ENCODE data around the gene ZNF500.

ZNF500 gene

DNA sequence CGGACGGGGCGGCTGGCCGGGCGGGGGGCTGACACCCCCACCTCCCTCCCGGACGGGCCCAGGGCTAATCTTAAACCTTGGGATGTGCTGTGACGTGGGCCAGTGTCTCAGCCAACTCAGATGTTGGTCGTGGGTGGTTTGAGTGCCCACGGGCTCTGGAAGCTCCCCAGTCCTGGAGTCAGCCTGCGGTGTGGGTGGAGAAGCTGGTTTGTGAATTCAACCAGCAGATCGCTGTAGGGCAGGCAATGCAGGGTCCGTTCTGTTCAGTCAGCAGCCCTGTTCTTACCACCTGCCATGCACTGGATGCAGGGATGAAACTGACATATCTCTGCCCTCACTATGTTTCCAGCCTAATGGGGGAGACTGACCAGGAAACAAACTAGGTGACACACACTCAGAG, 8.0 kb upstream of the ZNF500 start:
- DNase-seq (ENCODE audit: extremely low read depth in 1 of 2, low read depth in 1 of 2) = no peak

- no peak for DNase-seq (ENCODE audit: extremely low read depth in 1 of 2, low read depth in 1 of 2)
Measured at GRCh38 chr16:4772351-4772750, 5.4 kb upstream of the ZNF500 start.

- DNase-seq (ENCODE audit: extremely low read depth in 1 of 2, low read depth in 1 of 2) = no peak
Measured at GRCh38 chr16:4771646-4772045, 4.7 kb upstream of the ZNF500 start.

DNA sequence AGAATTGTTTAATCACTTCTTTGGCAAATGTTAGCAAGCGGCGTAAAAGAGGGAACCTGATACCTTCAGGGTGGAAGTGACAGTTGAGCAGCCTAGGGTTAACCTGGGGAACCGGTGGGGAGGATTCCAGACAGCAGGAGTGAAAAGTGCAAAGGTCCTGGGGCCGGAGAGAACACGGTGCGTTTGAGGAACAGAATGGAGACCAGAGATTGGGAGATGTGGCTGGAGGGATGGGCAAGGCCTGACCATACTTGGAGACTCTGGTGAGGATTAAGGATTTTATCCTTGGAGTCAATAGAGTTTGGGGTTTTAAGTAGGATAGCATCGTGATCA, 2.3 kb upstream of the ZNF500 start:
- no peak for DNase-seq (ENCODE audit: extremely low read depth in 1 of 2, low read depth in 1 of 2)

DNA sequence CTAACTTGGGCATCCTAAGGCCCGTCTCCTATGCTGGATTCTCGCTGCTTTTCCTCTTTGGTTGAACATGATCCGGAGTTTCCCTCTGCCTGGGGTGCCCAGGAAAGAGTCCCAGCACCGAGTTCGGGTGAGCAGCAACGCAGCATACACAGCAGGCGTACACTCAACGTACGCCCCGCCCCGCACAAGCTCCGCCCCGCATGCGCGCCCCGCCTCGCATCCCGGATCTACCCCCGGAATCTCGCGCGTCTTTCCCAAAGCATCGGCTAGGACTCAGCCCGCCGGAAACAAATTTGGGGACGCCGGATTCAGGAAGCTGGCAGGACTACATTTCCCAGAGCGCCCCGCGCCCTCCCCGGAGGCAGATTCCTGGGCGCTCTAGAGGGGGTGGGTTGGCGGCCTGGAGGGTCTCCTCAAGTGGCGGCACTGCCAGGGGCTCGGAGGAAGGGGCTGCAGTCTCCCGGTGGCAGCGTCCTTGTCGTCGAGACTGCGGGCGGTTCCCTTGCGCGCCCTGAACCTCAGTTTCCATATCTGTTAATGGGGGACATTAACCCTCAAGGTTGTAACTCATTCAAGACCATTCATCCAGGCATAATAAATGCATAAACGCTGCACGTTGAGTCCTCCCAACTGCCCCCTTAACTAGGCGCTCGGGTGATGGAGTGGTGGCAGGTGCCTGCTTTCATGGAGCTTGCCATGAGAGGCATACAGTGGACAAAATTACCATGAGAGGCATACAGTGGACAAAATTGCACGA, 1.8 kb upstream of the ZNF500 start:
- DNase-seq (ENCODE audit: extremely low read depth in 1 of 2, low read depth in 1 of 2) = peak; percentile 79 to 89

GRCh38 chr16:4767872-4768548, 1.0 kb upstream of the ZNF500 start:
- DNase-seq (ENCODE audit: extremely low read depth in 1 of 2, low read depth in 1 of 2) = peak in 1 of 2 donors; percentile 18

- DNase-seq (ENCODE audit: extremely low read depth in 1 of 2, low read depth in 1 of 2) = no peak
Measured at GRCh38 chr16:4765511-4766474, 1.2 kb downstream of the ZNF500 start.

GRCh38 chr16:4763791-4764190, 3.2 kb downstream of the ZNF500 start:
- no peak for DNase-seq (ENCODE audit: extremely low read depth in 1 of 2, low read depth in 1 of 2)

DNA sequence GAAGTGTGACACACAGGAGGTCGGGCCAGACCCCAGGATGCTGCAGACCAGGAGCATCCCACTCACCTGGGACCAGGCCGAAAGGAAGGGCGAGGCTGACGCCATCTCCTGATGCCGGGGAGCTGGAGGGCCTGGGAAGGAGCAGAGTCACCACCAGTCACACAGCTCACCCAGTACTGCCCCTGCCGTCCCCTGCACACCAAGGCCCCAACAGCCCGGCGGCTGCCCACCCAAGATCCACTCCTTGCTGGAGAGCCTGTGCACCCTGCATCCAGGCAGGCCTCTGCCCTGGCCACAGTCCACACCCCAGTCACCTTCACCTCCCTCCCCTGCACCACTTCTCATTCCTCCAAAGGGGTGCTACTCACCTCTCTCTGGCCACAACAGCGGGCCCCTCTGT, 4.8 kb downstream of the ZNF500 start:
- DNase-seq (ENCODE audit: extremely low read depth in 1 of 2, low read depth in 1 of 2) = no peak

DNA sequence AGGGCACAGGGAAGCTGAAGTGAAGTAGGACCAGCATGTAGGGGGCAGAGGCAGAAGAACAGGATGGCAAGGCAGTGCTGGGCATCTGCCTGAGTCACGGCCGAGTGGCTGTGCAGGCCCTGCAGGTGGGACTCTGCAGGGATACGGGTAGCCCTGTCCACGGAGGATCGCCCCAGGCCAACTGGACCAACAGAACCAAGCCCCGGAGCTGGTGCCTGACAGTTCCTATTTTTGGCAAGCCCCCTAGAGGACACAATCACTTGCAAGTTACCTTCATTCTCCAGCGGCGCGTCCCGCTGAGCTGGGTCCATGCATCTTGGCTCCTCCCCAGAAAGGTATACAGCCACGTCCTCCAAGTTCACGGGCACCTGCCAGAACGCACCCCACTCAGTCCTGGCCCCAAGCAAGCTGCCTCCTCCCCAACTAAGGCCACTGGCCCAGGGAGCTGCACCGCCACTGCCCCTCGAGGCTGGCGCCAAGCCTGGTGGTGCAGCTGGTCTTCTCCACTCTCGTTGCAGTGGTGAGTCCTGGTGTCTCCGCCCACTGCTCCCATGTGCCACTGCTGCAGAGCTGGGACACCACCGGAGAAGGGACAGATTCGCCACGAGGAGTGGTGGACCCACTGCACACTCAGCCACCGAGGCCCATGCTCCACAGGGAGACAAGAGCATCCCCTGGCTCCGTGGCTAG, 6.6 kb downstream of the ZNF500 start:
- DNase-seq (ENCODE audit: extremely low read depth in 1 of 2, low read depth in 1 of 2) = no peak

GRCh38 chr16:4755687-4756086, 11.3 kb downstream of the ZNF500 start:
- DNase-seq (ENCODE audit: extremely low read depth in 1 of 2, low read depth in 1 of 2) = no peak

- no peak for DNase-seq (ENCODE audit: extremely low read depth in 1 of 2, low read depth in 1 of 2)
Measured at GRCh38 chr16:4754865-4755264, 12.1 kb downstream of the ZNF500 start.

GRCh38 chr16:4753227-4753626, 13.7 kb downstream of the ZNF500 start:
- DNase-seq (ENCODE audit: extremely low read depth in 1 of 2, low read depth in 1 of 2) = no peak

- no peak for DNase-seq (ENCODE audit: extremely low read depth in 1 of 2, low read depth in 1 of 2)
Measured at GRCh38 chr16:4752351-4753100, 14.4 kb downstream of the ZNF500 start.

GRCh38 chr16:4750896-4751295, 16.1 kb downstream of the ZNF500 start:
- no peak for DNase-seq (ENCODE audit: extremely low read depth in 1 of 2, low read depth in 1 of 2)

- DNase-seq (ENCODE audit: extremely low read depth in 1 of 2, low read depth in 1 of 2) = no peak
Measured at GRCh38 chr16:4749700-4750257, 17.2 kb downstream of the ZNF500 start.

- no peak for DNase-seq (ENCODE audit: extremely low read depth in 1 of 2, low read depth in 1 of 2)
Measured at GRCh38 chr16:4748682-4749411, 18.1 kb downstream of the ZNF500 start.

GRCh38 chr16:4747906-4748681, 18.9 kb downstream of the ZNF500 start:
- no peak for DNase-seq (ENCODE audit: extremely low read depth in 1 of 2, low read depth in 1 of 2)

Measured in stimulated activated CD8-positive, alpha-beta memory T cell treated with anti-CD3 and anti-CD28 coated beads, Interleukin-7, amount 100 ng/mL, for 48 hours (primary cell).